Stimulated activated CD4-positive, alpha-beta T cell treated with anti-CD3 and anti-CD28 coated beads, Interleukin-4, amount 100 ng/mL, for 48 hours (primary cell): ENCODE measurements around the gene NKX6-1.

Experiments
- DNase-seq, 2 donors: peaks; one replicate each; pipeline ENCODE4 v3.0.0-alpha.2; 2020; ENCODE audit warnings: low read depth in 2 of 2

Gene NKX6-1

GRCh38 chr4:84477738-84478137, 21.4 kb downstream of the NKX6-1 start:
- no peak for DNase-seq

GRCh38 chr4:84474107-84474506, 25.0 kb downstream of the NKX6-1 start:
- DNase-seq: no peak

DNA sequence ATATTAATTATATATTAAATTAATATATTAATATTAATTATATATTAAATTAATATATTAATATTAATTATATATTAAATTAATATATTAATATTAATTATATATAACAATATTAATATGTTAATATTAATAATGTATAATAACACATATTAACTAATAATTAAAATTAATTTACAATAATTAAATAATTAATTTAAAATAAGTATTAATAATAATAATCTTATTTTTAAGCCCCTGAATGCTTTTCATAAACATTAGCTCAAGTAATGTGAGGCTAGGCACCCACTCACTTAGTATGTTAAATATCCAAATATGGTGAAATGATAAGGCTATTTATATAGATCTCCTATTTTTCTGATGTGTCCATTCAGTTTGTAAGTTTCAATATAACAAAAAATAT, 26.9 kb downstream of the NKX6-1 start:
- DNase-seq: no peak

GRCh38 chr4:84470204-84470785, 28.8 kb downstream of the NKX6-1 start:
- DNase-seq: no peak

DNA sequence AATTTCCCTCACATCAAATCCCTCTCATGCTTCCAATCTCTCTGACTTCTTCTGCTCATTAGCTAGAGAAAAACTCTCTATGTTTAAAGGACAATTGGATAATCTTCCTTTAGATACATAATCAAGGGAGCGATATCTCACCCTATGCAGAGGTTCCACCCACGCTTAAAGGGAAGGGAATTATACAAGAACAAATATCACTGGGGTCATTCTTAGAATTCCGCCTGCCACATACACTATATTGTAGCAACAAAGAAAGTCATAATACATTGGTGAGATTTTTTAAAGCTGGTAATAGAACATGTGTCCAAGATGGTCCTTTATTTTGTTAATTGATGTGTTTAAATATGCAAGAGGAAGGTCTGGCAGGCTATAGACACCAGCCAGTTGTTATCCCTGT, 31.5 kb downstream of the NKX6-1 start:
- no peak for DNase-seq

DNA sequence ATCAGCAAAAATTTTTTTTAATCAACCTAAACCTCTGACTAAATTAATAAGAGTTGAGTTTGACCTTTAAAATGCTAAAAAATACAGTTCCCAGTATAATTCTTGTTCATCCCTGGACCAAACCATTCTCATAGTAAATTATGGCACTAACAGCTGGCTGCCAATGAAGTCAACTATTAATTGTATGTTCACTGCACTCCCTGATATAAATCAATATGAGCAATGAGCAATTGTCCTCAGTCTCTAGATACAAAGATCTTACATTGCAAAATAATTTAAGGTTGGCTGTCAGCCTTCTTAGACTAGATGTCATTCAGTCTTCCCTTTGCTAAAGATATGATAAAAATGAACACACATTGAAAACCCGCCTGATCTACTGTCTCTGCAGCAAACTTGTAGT, 39.3 kb downstream of the NKX6-1 start:
- DNase-seq: no peak

DNA sequence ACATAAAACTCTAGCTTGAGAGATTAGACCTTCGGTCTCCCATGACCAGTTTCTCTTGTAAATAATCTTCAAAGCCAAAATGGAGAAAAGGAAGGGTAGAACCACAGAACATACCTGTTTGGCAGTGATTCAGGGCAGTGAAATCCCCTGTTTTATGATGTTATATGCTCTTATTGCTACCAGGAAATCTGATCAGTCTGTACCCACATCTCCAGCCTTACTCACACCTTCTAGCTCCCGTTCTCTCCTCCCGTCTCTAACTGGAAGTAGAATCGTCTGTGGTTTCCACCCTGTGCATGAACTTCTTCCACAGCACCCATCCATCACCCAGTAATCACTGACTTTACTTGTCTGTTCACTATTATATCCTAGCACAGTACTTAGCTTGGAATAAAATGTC, 42.9 kb downstream of the NKX6-1 start:
- no peak for DNase-seq

GRCh38 chr4:84455697-84456096, 43.4 kb downstream of the NKX6-1 start:
- no peak for DNase-seq

DNA sequence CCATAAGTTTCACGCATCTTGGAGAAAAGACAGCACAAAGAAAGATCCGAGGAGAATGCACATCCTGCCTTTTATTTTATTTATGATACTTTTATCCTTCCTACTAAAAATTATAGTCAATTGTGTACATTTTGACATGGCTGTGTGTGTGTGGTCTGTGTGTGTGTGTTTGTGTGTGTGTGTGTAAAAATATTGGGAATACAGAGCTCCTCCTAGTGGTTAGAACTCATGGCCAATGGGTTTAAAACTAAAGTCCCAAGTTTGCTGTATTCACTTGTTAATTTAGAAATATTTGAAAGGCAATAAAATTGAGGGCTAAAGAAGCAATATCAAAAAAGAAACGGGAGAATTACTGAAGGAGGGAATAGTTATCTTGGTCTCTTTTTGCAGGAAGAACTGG, 47.5 kb downstream of the NKX6-1 start:
- DNase-seq: no peak

GRCh38 chr4:84443523-84443922, 55.6 kb downstream of the NKX6-1 start:
- no peak for DNase-seq

GRCh38 chr4:84442778-84443177, 56.3 kb downstream of the NKX6-1 start:
- DNase-seq: no peak
